ENCODE results near the gene ERC2.

The ERC2 gene

GRCh38 chr3:56193519-56193918 is 274.7 kb downstream of the ERC2 start:
- in situ Hi-C loops (cut with MboI; ENCODE audit: low sequenced_read_pairs), result no loop called here

GRCh38 chr3:56192001-56192400 is 276.3 kb downstream of the ERC2 start:
- in situ Hi-C loops (cut with MboI; ENCODE audit: low sequenced_read_pairs), result no loop called here

- in situ Hi-C loops (cut with MboI; ENCODE audit: low sequenced_read_pairs), result no loop called here
Observed at GRCh38 chr3:56190771-56191305, 277.4 kb downstream of the ERC2 start.

- in situ Hi-C loops (cut with MboI; ENCODE audit: low sequenced_read_pairs), result no loop called here
Observed at GRCh38 chr3:56190130-56190529, 278.1 kb downstream of the ERC2 start.

GRCh38 chr3:56189536-56189935 is 278.7 kb downstream of the ERC2 start:
- in situ Hi-C loops (cut with MboI; ENCODE audit: low sequenced_read_pairs), result no loop called here

DNA sequence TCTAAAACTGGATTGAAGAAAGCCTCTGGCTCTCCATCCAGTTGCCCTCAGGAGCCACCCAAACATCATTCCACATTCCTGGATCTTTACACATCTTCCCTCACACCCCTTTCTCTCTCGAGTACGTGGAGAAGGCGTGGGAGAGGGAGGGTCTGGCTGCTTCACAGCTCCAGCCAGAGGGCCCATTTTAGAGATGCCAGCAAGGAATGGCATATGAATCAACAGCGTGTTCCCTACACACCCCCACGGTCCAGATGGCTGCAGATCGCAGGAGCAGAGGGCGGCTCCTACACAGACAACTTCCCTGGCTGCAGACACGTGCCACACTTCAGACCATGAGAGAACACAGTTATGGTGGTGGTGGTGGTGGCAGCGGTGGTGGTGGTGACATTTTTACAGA is 280.1 kb downstream of the ERC2 start:
- in situ Hi-C loops (cut with MboI; ENCODE audit: low sequenced_read_pairs), result no loop called here

DNA sequence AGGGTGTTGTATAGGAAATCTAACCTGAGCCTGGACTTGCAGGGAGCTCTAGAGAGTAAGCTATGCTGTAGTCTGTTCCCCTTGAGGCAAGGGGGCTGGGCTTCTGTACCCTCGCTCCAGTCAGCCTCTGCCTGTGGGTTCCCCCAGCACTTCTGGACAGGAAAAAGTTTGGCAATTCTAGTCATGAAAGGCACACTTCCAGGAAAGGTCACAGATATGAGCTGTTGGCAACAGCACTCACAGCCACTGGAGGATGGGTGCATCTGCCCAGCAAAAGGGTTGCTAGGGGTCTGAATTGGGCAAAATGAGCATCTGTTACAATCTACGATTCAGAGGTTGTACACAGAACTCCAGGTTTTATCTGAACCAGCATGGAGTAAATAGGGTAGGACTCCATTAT is 281.2 kb downstream of the ERC2 start:
- in situ Hi-C loops (cut with MboI; ENCODE audit: low sequenced_read_pairs), result no loop called here

- in situ Hi-C loops (cut with MboI; ENCODE audit: low sequenced_read_pairs), result no loop called here
Observed at GRCh38 chr3:56185827-56186226, 282.4 kb downstream of the ERC2 start.

GRCh38 chr3:56183529-56183928 is 284.7 kb downstream of the ERC2 start:
- in situ Hi-C loops (cut with MboI; ENCODE audit: low sequenced_read_pairs), result no loop called here

DNA sequence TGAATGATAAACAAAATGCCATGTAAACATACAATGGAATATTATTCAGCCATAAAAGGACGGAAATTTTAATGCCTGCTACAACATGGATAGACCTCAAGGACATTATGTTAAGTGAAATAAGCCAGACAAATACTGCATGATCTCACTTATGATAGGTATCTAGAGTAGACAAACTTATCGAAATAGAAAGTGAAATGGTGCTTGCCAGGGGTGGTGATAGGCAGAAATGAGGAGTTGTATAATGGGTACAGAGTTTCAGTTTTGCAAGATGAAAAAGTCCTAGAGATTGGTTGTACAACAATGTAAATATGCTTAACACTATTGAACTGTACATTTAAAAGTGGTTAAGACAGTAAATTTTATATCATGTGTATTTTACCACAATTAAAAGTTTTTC is 287.8 kb downstream of the ERC2 start:
- in situ Hi-C loops (cut with MboI; ENCODE audit: low sequenced_read_pairs), result no loop called here

DNA sequence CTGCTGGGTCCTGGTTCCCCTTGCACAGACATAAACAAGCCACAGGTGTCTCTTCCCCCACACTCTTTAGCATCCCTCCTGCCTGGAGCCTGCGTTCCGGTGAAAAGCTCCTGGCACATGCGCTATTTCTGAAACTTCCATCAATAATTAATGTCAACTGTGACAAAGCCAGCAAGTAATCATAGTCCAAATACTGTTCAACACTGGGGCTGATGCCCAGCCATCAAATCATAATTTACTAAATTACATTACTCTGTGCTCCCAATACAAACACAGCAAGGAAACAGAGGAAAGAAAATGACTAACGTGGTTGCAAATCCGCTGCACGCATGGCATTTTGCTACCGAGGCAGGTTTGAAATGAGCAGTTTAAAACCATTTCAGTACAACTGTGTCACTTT is 294.7 kb downstream of the ERC2 start:
- in situ Hi-C loops (cut with MboI; ENCODE audit: low sequenced_read_pairs), result no loop called here

DNA sequence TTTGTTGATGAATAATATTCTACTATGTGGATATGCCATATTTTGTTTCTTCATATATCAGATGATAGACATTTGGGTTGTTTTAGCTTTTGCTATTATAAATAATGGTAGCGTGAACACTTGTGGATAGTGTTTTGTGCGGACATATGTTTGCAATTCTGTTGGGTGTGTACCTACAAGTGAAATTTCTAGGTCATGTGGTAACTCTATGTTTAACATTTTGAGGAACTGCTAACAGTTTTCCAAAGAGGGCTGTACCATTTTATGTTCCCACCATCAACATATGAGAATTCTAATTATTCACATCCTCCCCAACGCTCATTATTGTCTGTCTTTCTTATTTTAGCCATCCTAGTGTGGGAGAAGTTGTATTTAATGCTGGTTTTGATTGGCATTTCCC is 303.8 kb downstream of the ERC2 start:
- in situ Hi-C loops (cut with MboI; ENCODE audit: low sequenced_read_pairs), result no loop called here

GRCh38 chr3:56157693-56158362 is 310.4 kb downstream of the ERC2 start:
- in situ Hi-C loops (cut with MboI; ENCODE audit: low sequenced_read_pairs), result no loop called here

DNA sequence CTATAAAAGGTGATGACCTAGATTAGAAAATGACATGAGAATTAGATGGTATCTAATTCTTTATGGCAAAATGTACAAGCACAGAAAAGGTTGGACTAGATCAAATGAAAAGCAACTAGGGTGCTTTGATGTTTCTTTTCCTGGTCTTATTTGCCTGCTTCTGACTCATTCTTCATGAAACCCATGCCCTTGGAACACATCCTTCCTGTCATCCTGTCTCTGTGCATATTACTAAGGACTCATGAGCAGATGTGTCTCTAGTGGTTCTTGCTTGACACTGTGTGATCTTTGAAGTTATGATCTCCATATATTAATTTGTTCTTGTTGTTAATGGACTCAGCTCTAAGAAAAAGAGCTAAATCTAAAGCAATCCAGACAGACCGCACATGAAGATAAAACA is 314.0 kb downstream of the ERC2 start:
- in situ Hi-C loops (cut with MboI; ENCODE audit: low sequenced_read_pairs), result no loop called here

DNA sequence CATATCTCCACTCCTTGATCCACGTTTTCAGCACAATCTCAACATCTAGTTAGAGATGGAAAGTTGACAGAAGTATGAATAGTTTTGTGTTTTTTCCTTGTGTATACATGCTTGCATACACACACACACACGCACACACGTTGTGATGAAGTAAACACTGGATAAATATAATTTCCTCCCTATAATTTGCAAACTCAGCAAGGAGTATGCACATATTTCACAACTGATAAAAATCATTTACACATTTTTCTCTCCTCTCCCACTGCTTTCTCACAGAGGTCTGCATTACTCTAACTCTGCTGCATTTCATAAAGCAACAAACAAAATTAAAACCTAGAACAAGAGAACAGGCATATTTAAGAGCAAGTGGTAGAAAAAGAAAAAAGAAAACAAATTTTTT is 320.9 kb downstream of the ERC2 start:
- in situ Hi-C loops (cut with MboI; ENCODE audit: low sequenced_read_pairs), result no loop called here

DNA sequence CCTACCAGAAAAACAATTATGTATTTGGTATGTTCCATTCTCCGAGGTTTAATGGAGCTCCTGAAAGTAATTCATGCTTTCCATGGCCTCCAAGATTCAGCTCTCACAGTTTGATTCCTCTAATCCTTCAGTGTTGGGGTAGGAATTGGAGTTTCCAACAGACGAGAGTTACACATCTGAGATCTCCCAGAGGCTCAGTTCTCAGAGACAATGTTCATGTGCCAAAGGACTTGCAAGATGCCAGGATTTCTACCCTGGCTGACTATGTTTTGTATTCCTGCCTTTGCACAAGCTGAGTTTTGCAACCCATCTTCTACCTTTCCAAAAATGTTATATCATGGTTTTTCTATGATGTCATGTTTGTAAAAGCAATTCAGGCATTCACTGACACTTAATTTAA is 322.9 kb downstream of the ERC2 start:
- in situ Hi-C loops (cut with MboI; ENCODE audit: low sequenced_read_pairs), result no loop called here

- in situ Hi-C loops (cut with MboI; ENCODE audit: low sequenced_read_pairs), result no loop called here
Observed at GRCh38 chr3:56144805-56145204, 323.5 kb downstream of the ERC2 start.

DNA sequence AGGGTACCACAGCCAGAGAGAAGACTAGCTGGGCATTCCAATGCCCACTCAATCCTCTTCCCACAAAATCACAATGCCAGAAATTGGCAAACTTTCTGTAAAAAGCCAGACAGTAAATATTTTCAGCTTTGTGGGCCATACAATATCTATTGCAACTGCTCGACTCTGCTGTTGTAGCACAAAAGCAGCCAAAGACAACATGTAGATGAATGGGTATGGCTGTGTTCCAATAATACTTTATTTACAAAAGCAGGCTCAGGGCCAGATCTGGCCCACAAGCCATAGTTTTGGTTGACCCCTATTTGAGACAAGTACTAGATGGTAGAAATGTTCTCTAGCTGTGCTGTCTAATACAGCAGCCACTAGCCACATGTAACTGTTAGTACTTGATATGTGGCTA is 330.9 kb downstream of the ERC2 start:
- in situ Hi-C loops (cut with MboI; ENCODE audit: low sequenced_read_pairs), result no loop called here

GRCh38 chr3:56136514-56136913 is 331.8 kb downstream of the ERC2 start:
- in situ Hi-C loops (cut with MboI; ENCODE audit: low sequenced_read_pairs), result no loop called here

- in situ Hi-C loops (cut with MboI; ENCODE audit: low sequenced_read_pairs), result no loop called here
Observed at GRCh38 chr3:56135941-56136340, 332.3 kb downstream of the ERC2 start.

DNA sequence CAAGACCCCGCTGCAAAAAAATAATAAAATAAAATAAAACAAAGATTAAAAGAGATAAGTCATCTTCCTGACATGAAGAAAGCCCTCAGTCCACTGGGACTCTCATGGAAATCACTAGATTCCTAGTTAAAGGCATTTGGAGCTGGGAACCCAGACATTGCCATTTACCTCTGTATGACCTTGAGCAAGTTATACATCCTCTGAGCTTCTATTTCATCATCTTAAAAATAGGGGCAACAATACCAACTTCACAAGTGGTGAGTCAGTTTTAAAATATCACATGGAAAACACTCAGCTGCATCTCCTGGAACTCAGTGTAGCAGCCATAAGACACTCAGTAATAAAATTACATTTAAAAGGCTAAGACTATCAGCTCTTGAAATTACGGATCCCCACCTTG is 334.8 kb downstream of the ERC2 start:
- in situ Hi-C loops (cut with MboI; ENCODE audit: low sequenced_read_pairs), result no loop called here

DNA sequence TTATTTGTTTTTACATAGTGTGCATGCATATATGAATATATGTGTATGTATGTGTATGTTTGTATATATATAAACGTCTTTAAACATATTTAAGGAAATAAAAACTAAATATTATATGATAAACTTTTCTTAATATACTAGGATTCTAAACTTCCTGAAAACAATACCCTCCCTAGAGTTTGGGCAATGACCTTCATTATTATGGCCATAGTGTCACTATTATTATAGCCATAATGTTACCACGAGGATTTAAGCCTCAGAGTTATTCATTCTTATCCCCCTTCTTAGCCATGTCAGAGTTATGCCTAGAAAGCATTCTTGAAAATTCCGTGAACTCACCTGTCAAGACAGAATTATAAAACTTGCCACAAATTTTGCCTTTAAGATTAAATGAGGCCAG is 335.5 kb downstream of the ERC2 start:
- in situ Hi-C loops (cut with MboI; ENCODE audit: low sequenced_read_pairs), result no loop called here

GRCh38 chr3:56131974-56132590 is 336.2 kb downstream of the ERC2 start:
- in situ Hi-C loops (cut with MboI; ENCODE audit: low sequenced_read_pairs), result no loop called here
